BLaER1 (cell line): ENCODE data around the gene PPP2R5D.

Source experiments
- H3K27ac ChIP-seq: shearing (Covaris generic); formaldehyde crosslinking; 2 replicates; pipeline ENCODE4 v1.8.1; 2022
- H3K27me3 ChIP-seq: shearing (Covaris generic); formaldehyde crosslinking; 2 replicates; pipeline ENCODE4 v1.8.1; 2022
- H3K36me3 ChIP-seq: shearing (Covaris generic); formaldehyde crosslinking; 2 replicates; pipeline ENCODE4 v1.8.1; 2022
- H3K4me1 ChIP-seq: shearing (Covaris generic); formaldehyde crosslinking; 2 replicates; pipeline ENCODE4 v1.8.1; 2022
- H3K4me2 ChIP-seq: shearing (Covaris generic); formaldehyde crosslinking; 2 replicates; pipeline ENCODE4 v1.8.1; 2022
- H3K4me3 ChIP-seq: shearing (Covaris generic); formaldehyde crosslinking; 2 replicates; pipeline ENCODE4 v1.8.1; 2022
- H3K9ac ChIP-seq: shearing (Covaris generic); formaldehyde crosslinking; 2 replicates; pipeline ENCODE4 v1.8.1; 2022
- H3K9me3 ChIP-seq: shearing (Covaris generic); formaldehyde crosslinking; 2 replicates; pipeline ENCODE4 v1.8.1; 2022
- H4K20me1 ChIP-seq: shearing (Covaris generic); formaldehyde crosslinking; 2 replicates; pipeline ENCODE4 v1.8.1; 2022
- Cebpa-rat ChIP-seq: shearing (Covaris generic); IDR thresholded peaks from 2 replicates; pipeline ENCODE4 v1.8.1; 2022

The PPP2R5D gene

GRCh38 chr6:42971746-42972327 lies 12.5 kb upstream of the PPP2R5D start:
- Histone ChIP-seq H3K9me3 (no peaks in the 10 kb centered on the region), H3K4me3 (no peak overlapping the region), H4K20me1 (peaks cover 9% of the 10 kb centered on the region; the same call in 1 of the 2 replicates), H3K36me3 (peaks cover 73% of the 10 kb centered on the region), H3K4me1 (peaks cover 11% of the 10 kb centered on the region), H3K27ac (no peak overlapping the region), H3K9ac (no peak overlapping the region), H3K4me2 (no peak overlapping the region), H3K27me3 (no peaks in the 10 kb centered on the region)
- no peak for TF ChIP-seq Cebpa-rat

GRCh38 chr6:42973926-42974325 lies 10.4 kb upstream of the PPP2R5D start:
- TF ChIP-seq Cebpa-rat = no peak
- H3K27ac ChIP-seq = no peak overlapping the region
- H3K4me1 ChIP-seq = peaks cover 27% of the 10 kb centered on the region
- H3K4me3 ChIP-seq = no peak overlapping the region
- peaks cover 14% of the 10 kb centered on the region; the same call in 1 of the 2 replicates for H4K20me1 ChIP-seq
- peaks cover 57% of the 10 kb centered on the region for H3K36me3 ChIP-seq
- no peaks in the 10 kb centered on the region for H3K9me3 ChIP-seq
- H3K9ac ChIP-seq = no peak overlapping the region
- H3K27me3 ChIP-seq = no peaks in the 10 kb centered on the region
- no peak overlapping the region for H3K4me2 ChIP-seq

DNA sequence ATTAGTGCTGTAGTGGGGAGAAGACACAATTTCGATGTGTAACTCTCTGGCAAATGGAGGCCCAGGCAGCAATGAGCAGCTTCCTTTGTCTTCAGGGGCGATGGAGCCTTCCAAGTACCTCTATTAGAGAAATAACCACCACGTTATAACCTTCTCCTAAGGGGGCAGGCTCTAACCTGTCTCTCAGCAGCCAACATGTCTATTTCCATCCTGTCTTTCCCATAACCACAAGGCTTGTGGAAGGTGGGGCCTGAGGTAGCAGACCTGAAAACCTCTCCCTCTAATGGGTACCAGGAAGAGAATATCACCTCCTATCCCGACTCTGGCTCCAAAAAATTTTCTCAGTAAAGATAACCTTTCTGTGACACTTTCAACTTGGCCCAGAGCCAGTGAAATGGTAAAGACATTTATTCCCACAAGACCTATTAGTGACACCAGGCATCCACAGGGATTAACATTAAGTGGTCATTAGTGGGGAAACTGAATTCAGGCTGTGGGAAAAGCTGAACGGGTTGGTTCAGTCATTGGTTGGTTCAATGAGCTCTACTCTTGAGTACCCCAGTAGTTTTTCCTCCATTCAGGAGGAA lies 9.4 kb upstream of the PPP2R5D start:
- H3K9me3 ChIP-seq = no peaks in the 10 kb centered on the region
- no peak overlapping the region for H3K27ac ChIP-seq
- no peak overlapping the region for H3K9ac ChIP-seq
- H3K27me3 ChIP-seq = no peaks in the 10 kb centered on the region
- peaks cover 14% of the 10 kb centered on the region; the same call in 1 of the 2 replicates for H4K20me1 ChIP-seq
- H3K4me1 ChIP-seq = peaks cover 30% of the 10 kb centered on the region
- H3K4me2 ChIP-seq = no peak overlapping the region
- peaks cover 46% of the 10 kb centered on the region for H3K36me3 ChIP-seq
- no peak for TF ChIP-seq Cebpa-rat
- no peak overlapping the region for H3K4me3 ChIP-seq

- H3K9me3 ChIP-seq = no peaks in the 10 kb centered on the region
- peak overlapping the region; percentile 96 for H3K9ac ChIP-seq
- peak overlapping the region; percentile 96 for H3K4me2 ChIP-seq
- H3K27ac ChIP-seq = peak overlapping the region; percentile 95
- peaks cover 37% of the 10 kb centered on the region for H3K4me1 ChIP-seq
- peak overlapping the region; percentile 98 for H3K4me3 ChIP-seq
- peaks cover 19% of the 10 kb centered on the region for H3K36me3 ChIP-seq
- no peaks in the 10 kb centered on the region for H3K27me3 ChIP-seq
- no peak for TF ChIP-seq Cebpa-rat
- H4K20me1 ChIP-seq = peaks cover 12% of the 10 kb centered on the region; the same call in 1 of the 2 replicates
Measured at GRCh38 chr6:42978487-42978838, 5.9 kb upstream of the PPP2R5D start.

- H4K20me1 ChIP-seq = peaks cover 7% of the 10 kb centered on the region; the same call in 1 of the 2 replicates
- H3K4me3 ChIP-seq = peak within 1 kb of the TSS; percentile 98
- H3K9me3 ChIP-seq = no peaks in the 10 kb centered on the region
- H3K36me3 ChIP-seq = peaks cover 14% of the 10 kb centered on the region
- no peak for TF ChIP-seq Cebpa-rat
- H3K4me1 ChIP-seq = peaks cover 42% of the 10 kb centered on the region
- H3K27ac ChIP-seq = peak within 1 kb of the TSS; percentile 95
- H3K4me2 ChIP-seq = peak within 1 kb of the TSS; percentile 96
- H3K27me3 ChIP-seq = no peaks in the 10 kb centered on the region
- peak within 1 kb of the TSS; percentile 96 for H3K9ac ChIP-seq
Measured at GRCh38 chr6:42978839-42979522, 5.4 kb upstream of the PPP2R5D start, which contains the start of gene PEX6. Gene PEX6, minus strand, starts transcription at chr6:42979181. Its CDS starts 31 bp downstream, at chr6:42979150.

- H3K27me3 ChIP-seq = no peaks in the 10 kb centered on the region
- no peaks in the 10 kb centered on the region for H3K9me3 ChIP-seq
- peak overlapping the region; percentile 96 for H3K9ac ChIP-seq
- H3K4me3 ChIP-seq = peak overlapping the region; percentile 98
- peaks cover 10% of the 10 kb centered on the region for H3K36me3 ChIP-seq
- peak overlapping the region; percentile 96 for H3K4me2 ChIP-seq
- no peak for TF ChIP-seq Cebpa-rat
- peaks cover 42% of the 10 kb centered on the region for H3K4me1 ChIP-seq
- peaks cover 5% of the 10 kb centered on the region; the same call in 1 of the 2 replicates for H4K20me1 ChIP-seq
- H3K27ac ChIP-seq = peak overlapping the region; percentile 95
Measured at GRCh38 chr6:42979523-42980177, 4.7 kb upstream of the PPP2R5D start.

DNA sequence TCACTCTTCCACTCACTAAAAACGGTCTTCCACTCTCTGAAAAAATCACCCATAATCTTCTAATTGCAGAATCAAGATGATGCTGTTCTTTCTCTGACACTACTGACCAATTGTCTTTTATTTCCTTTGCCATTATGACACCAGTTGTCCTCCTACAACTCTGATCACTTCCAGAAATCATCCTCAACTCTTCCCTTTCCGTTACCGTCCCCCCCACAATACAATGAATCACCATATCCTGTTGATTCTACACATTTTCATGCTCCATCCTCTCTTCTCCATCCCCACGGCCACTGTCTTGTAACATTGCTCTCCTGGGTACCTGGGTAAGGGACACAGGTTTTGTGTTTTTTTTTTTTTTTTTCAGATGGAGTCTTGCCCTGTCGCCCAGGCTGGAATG lies 2.5 kb upstream of the PPP2R5D start:
- Histone ChIP-seq H3K4me1 (peaks cover 53% of the 10 kb centered on the region), H3K9me3 (no peaks in the 10 kb centered on the region), H3K36me3 (0 out of 2 replicates have a peak, but pooled peaks cover 4% of the 10 kb centered on the region), H3K4me3 (no peak overlapping the region), H4K20me1 (peaks cover 24% of the 10 kb centered on the region), H3K4me2 (no peak overlapping the region), H3K27me3 (no peaks in the 10 kb centered on the region), H3K9ac (no peak overlapping the region), H3K27ac (no peak overlapping the region)
- TF ChIP-seq Cebpa-rat = no peak

DNA sequence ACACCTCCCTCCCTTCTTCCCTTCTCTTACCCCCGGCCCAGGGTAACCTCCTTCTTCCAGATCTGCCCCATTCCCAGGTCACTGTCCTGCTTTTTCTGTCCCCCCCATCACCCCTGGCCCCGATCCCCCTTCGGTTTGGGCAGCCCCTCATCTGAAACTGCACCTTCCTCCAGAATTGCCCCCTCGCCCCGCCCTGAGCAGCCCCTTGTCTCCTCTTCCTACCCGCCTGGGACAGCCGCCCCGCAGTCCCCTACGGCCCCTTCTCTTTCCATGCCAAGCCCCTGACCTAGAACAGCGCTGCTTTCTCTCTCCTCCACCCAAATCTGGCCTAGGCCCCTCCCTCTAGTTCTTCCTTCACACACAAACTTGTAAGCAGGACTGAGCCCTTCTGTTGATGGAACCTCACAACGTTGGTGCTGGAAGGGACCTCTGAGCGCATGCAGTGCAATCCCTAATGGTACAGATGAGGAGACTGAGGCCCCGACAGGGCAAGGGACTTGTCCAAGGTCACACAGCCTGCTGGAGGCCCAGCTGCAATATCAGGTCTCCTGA lies 630 bp downstream of the PPP2R5D start:
- no peak for TF ChIP-seq Cebpa-rat
- no peaks in the 10 kb centered on the region for H3K27me3 ChIP-seq
- H3K36me3 ChIP-seq = peaks cover 29% of the 10 kb centered on the region
- peak overlapping the region; percentile 90 for H3K4me3 ChIP-seq
- peaks cover 48% of the 10 kb centered on the region for H3K4me1 ChIP-seq
- peak overlapping the region; percentile 92 for H3K27ac ChIP-seq
- H4K20me1 ChIP-seq = peaks cover 48% of the 10 kb centered on the region
- H3K4me2 ChIP-seq = peak overlapping the region; percentile 95
- peak overlapping the region; percentile 91 for H3K9ac ChIP-seq
- no peaks in the 10 kb centered on the region for H3K9me3 ChIP-seq
